ENCODE results near the gene PFKFB4. TPM values are rescaled to one million over a fixed set of nuclear protein-coding genes. Genes with fewer than 3 reads are reported as not detected.

Gene PFKFB4
- total and polyA plus RNA-seq, 5 donors from 2014 or later: 0.96 to 1.8 (median 1.5) TPM

DNA sequence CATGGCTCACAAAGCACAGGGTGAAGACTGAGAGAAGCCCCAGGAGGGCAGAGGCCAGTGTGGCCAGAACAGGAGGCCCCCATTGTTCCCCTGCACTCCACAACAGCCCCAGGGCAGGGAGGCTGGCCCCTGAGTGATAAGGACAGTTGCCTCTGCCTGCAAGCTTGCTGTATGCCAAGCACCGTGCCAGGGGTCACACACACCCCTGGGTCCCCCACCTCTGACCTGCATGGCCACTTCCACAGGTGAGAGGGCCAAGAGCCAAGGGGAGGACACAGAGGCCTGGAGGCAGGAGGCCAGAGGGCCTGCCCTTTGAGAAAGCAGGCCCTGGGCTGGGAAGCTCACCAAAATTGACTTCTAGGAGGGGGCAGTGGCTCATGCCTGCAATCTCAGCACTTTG lies 86.3 kb downstream of the PFKFB4 start:
- H3K4me3 ChIP-seq (ENCODE audit: low read depth, low read length): peak overlapping the region; percentile 21
- peaks cover 33% of the 10 kb centered on the region for H3K36me3 ChIP-seq (ENCODE audit: control insufficient read depth, insufficient read depth, low read length)
- Mint-ChIP-seq H3K27ac (peak overlapping the region; percentile 88 to 99 (median 98)), H3K9me3 (no peaks in the 10 kb centered on the region), H3K27me3 (no peaks in the 10 kb centered on the region), H3K36me3 (peaks cover 20% of the 10 kb centered on the region), H3K4me3 (peak overlapping the region; percentile 73 to 95 (median 84)), H3K4me1 (peaks cover 5 to 82% (median 47%) of the 10 kb centered on the region in 4 donors)
- no peak for ATAC-seq (ENCODE audit: low read depth in 2 of 2)
- DNase-seq: no peak
- peaks cover 90% of the 10 kb centered on the region for H3K4me1 ChIP-seq (ENCODE audit: control insufficient read depth, insufficient read depth, low read length, poor library complexity, severe bottlenecking)
- peak overlapping the region; percentile 37 for H3K27ac ChIP-seq (ENCODE audit: insufficient read depth, low read length, poor library complexity, severe bottlenecking)
- H3K27me3 ChIP-seq (ENCODE audit: control insufficient read depth, insufficient read depth, low read length): no peaks in the 10 kb centered on the region
- H3K9me3 ChIP-seq (ENCODE audit: control insufficient read depth in 2 of 2, low read length in 2 of 2): no peaks in the 10 kb centered on the region

DNA sequence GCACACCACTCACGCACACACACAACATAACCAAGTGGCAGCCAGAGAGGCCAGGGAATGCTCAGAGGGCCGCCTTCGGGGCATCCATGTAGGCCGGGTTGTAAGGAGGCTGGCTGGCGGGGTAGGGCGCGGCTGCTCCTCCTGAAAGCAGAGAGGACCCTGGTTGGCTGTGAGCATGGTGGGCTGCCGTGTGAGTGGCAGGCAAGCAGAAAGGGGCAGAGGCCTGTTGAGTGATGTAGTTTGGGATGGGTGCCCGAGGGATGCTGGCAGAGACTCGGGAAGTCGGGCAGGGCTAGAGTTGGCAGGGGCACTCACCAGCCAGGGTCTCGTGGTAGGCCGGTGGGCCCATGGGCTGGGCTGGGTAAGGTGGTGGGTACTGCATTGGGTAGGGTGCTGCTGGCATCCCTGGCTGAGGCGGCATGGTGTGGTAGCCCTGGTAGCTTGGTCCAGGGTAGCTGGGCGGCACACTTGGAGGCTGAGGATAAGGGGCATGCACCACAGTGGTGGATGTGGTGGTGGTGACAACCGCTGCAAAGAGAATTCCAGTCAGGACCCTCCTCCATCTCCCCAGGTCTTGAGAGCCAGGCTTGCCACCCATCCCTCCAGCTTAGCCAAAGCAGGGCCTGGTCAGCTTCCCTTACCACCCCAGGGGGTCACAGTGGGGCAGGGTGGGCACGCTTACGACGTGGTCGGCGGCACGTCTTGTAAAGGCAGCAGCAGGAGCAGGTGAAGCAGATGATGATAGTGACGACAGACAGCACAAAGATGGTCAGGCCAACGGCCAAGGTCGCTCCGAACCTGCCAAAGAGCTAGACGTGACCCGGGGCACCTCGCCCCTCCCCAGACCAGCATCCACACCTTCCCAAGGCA lies 87.3 kb downstream of the PFKFB4 start:
- ATAC-seq (ENCODE audit: low read depth in 2 of 2) (no peak), DNase-seq (no peak)
- Histone ChIP-seq H3K27ac (ENCODE audit: insufficient read depth, low read length, poor library complexity, severe bottlenecking) (peak overlapping the region; percentile 94), H3K9me3 (ENCODE audit: control insufficient read depth in 2 of 2, low read length in 2 of 2) (no peaks in the 10 kb centered on the region), H3K4me1 (ENCODE audit: control insufficient read depth, insufficient read depth, low read length, poor library complexity, severe bottlenecking) (peaks cover 85% of the 10 kb centered on the region), H3K27me3 (ENCODE audit: control insufficient read depth, insufficient read depth, low read length) (no peaks in the 10 kb centered on the region), H3K36me3 (ENCODE audit: control insufficient read depth, insufficient read depth, low read length) (peaks cover 30% of the 10 kb centered on the region), H3K4me3 (ENCODE audit: low read depth, low read length) (no peak overlapping the region)
- Mint-ChIP-seq H3K27me3 (no peaks in the 10 kb centered on the region), H3K9me3 (no peaks in the 10 kb centered on the region), H3K36me3 (peaks cover 14% of the 10 kb centered on the region), H3K4me3 (peak overlapping the region; percentile 73 to 95 (median 84)), H3K27ac (peak overlapping the region; percentile 88 to 99 (median 98)), H3K4me1 (peaks cover 5 to 77% (median 40%) of the 10 kb centered on the region in 4 donors)

DNA sequence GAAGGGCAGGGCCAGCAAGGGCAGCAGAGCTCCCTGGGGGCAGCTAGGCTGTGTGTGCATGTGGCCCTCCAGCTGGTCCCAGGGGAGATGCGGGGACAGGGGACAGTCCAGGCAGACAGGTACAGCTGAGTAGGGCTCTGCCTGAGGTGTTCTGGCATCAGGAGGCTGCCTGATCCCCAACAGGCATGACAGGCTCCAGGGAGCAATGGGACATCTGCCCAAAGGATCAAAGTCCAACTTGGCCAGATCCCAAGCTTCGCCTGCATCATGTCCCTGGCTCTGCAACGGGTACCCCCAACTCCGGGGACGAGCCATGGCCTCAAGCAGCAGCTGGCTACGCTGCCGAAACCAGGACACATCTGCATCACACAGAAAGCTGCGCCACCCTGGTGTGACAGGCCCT lies 88.3 kb downstream of the PFKFB4 start:
- Histone ChIP-seq H3K9me3 (ENCODE audit: control insufficient read depth in 2 of 2, low read length in 2 of 2) (no peaks in the 10 kb centered on the region), H3K27me3 (ENCODE audit: control insufficient read depth, insufficient read depth, low read length) (no peaks in the 10 kb centered on the region), H3K4me1 (ENCODE audit: control insufficient read depth, insufficient read depth, low read length, poor library complexity, severe bottlenecking) (peaks cover 81% of the 10 kb centered on the region), H3K4me3 (ENCODE audit: low read depth, low read length) (no peak overlapping the region), H3K27ac (ENCODE audit: insufficient read depth, low read length, poor library complexity, severe bottlenecking) (peak overlapping the region; percentile 94), H3K36me3 (ENCODE audit: control insufficient read depth, insufficient read depth, low read length) (peaks cover 30% of the 10 kb centered on the region)
- Mint-ChIP-seq H3K27me3 (no peaks in the 10 kb centered on the region), H3K36me3 (peaks cover 14% of the 10 kb centered on the region), H3K27ac (peak overlapping the region; percentile 52 to 90 (median 88)), H3K4me1 (peaks cover 5 to 72% (median 36%) of the 10 kb centered on the region in 4 donors), H3K9me3 (no peaks in the 10 kb centered on the region), H3K4me3 (peak overlapping the region; percentile 90 to 98 (median 95))
- ATAC-seq (ENCODE audit: low read depth in 2 of 2) (no peak), DNase-seq (no peak)

Other genes with a start within 250 kb of the PFKFB4 start
- gene SPINK8, start 223.1 kb downstream of the PFKFB4 start, total RNA-seq: not detected
- gene SPINK8, start 223.1 kb downstream of the PFKFB4 start, polyA plus RNA-seq: not detected
- not detected for gene FBXW12, start 184.6 kb downstream of the PFKFB4 start, total RNA-seq
- not detected for gene FBXW12, start 184.6 kb downstream of the PFKFB4 start, polyA plus RNA-seq
- 5.2 TPM for gene PLXNB1, start 126.7 kb downstream of the PFKFB4 start, total RNA-seq
- under 1 TPM in 1 of 4 donors, not detected in 3; 0.07 TPM for gene PLXNB1, start 126.7 kb downstream of the PFKFB4 start, polyA plus RNA-seq
- 4.6 TPM for gene CCDC51, start 116.7 kb downstream of the PFKFB4 start, total RNA-seq
- gene CCDC51, start 116.7 kb downstream of the PFKFB4 start, polyA plus RNA-seq: 10 to 100 TPM in 1 of 4 donors, 1 to 10 TPM in 3; 7.1 to 13.7 (median 9.1) TPM
- 248 TPM for gene TMA7, start 116.5 kb downstream of the PFKFB4 start, total RNA-seq
- 100 to 1,000 TPM; 664 to 743 (median 695) TPM for gene TMA7, start 116.5 kb downstream of the PFKFB4 start, polyA plus RNA-seq
- 11.5 TPM for gene ATRIP, start 110.1 kb downstream of the PFKFB4 start, total RNA-seq
- gene ATRIP, start 110.1 kb downstream of the PFKFB4 start, polyA plus RNA-seq: 10 to 100 TPM in 3 of 4 donors, 1 to 10 TPM in 1; 9.6 to 14.7 (median 13.3) TPM
- 197 TPM for gene SHISA5, start 52.6 kb downstream of the PFKFB4 start, total RNA-seq
- 100 to 1,000 TPM; 415 to 598 (median 440) TPM for gene SHISA5, start 52.6 kb downstream of the PFKFB4 start, polyA plus RNA-seq
- gene UCN2, start 7.0 kb upstream of the PFKFB4 start, total RNA-seq: not detected
- not detected for gene UCN2, start 7.0 kb upstream of the PFKFB4 start, polyA plus RNA-seq
- gene COL7A1, start 38.5 kb upstream of the PFKFB4 start, total RNA-seq: 1.1 TPM
- gene COL7A1, start 38.5 kb upstream of the PFKFB4 start, polyA plus RNA-seq: not detected
- gene UQCRC1, start 52.8 kb upstream of the PFKFB4 start, total RNA-seq: 111 TPM
- 100 to 1,000 TPM; 181 to 234 (median 206) TPM for gene UQCRC1, start 52.8 kb upstream of the PFKFB4 start, polyA plus RNA-seq
- gene TMEM89, start 65.0 kb upstream of the PFKFB4 start, total RNA-seq: not detected
- gene TMEM89, start 65.0 kb upstream of the PFKFB4 start, polyA plus RNA-seq: not detected
- 25.1 TPM for gene SLC26A6, start 78.7 kb upstream of the PFKFB4 start, total RNA-seq
- 1 to 10 TPM; 3.2 to 6.7 (median 5.9) TPM for gene SLC26A6, start 78.7 kb upstream of the PFKFB4 start, polyA plus RNA-seq
- 8.8 TPM for gene CELSR3, start 106.1 kb upstream of the PFKFB4 start, total RNA-seq
- under 1 TPM; 0.31 to 0.53 (median 0.37) TPM for gene CELSR3, start 106.1 kb upstream of the PFKFB4 start, polyA plus RNA-seq
- gene NCKIPSD, start 129.1 kb upstream of the PFKFB4 start, total RNA-seq: 19.2 TPM
- gene NCKIPSD, start 129.1 kb upstream of the PFKFB4 start, polyA plus RNA-seq: 10 to 100 TPM in 2 of 4 donors, 1 to 10 TPM in 2; 6.4 to 11.6 (median 10.3) TPM
- gene IP6K2, start 160.4 kb upstream of the PFKFB4 start, total RNA-seq: 107 TPM
- gene IP6K2, start 160.4 kb upstream of the PFKFB4 start, polyA plus RNA-seq: 10 to 100 TPM; 54.0 to 58.6 (median 55.8) TPM

Data from CD4-positive, CD25-positive, alpha-beta regulatory T cell (primary cell).